Measurements from ENCODE around the gene CDHR5.

- no peak for TF ChIP-seq POLR2A (IDR thresholded peaks at IDR 0.05; ENCODE audit: low read depth, low read length)
- no peak for TF ChIP-seq CHD1 (IDR thresholded peaks at IDR 0.05; ENCODE audit: low read depth, low read length)
- no peak for TF ChIP-seq CTCF (conservative IDR thresholded peaks at IDR 0.05; ENCODE audit: low read depth, low read length)
- TF ChIP-seq MAZ (IDR thresholded peaks at IDR 0.05; ENCODE audit: borderline replicate concordance, low read depth, low read length): no peak
- no peak for TF ChIP-seq NFE2L2 (IDR thresholded peaks at IDR 0.05; ENCODE audit: low read depth, low read length)
These were observed 11.8 kb downstream of the CDHR5 start for GRCh38 chr11:612961-613300.

All from IMR-90 (cell line).